Measurements from ENCODE around the gene DAD1. TPM values are rescaled to one million over a fixed set of nuclear protein-coding genes. Genes with fewer than 3 reads are reported as not detected.
"Not testable (repeated sequence)": the region's sequence is repeated elsewhere in the genome, so short reads cannot be mapped to it uniquely, and the experiment has no call there.

Gene DAD1
- total RNA-seq = 228 and 229 TPM in 2 replicates

DNA sequence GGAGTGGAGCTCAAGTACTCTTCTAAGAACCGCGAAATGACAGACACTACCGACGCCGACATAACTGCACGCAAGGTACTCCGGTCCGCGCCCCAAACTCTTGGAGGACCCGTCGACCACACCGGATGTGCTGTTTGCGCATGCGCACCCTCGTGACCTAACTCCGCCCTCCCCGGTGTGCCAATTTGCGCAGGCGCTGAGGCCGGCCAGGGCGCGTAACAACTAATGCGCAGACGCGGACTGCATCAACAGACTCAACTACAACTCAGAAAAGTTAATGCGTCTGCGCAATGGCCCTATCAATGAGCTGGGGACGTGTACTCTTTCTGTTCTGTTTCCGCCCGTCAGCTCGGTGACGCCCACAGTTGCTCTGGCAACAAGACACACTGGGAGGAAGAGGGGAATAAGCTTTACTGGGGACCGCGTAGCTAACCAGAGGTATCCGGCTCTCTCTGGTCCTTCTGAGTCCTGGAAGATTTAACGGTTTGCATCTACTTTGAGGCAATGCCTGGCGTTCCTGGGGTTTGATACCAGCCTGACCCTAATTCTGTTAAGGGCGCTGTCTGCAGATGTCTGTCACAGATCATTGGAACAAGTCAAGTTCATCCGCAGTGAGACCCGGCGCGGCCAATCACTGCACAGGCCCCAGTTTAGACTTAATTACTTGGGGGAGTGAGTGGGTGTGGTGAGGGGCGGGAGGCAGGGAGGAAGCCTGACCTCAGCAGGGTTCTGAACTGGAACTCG lies at the start of gene DAD1:
Gene DAD1, minus strand, starts transcription at position 129 of the 744 bp plus-strand sequence. Its CDS starts 67 bp downstream, at position 62.
- Mint-ChIP-seq H3K4me1 (ENCODE audit: low read depth) (peaks cover 55% of the 10 kb centered on the region), H3K27me3 (ENCODE audit: insufficient read depth) (no peaks in the 10 kb centered on the region)

GRCh38 chr14:22635980-22636379 lies 47.0 kb upstream of the DAD1 start:
- H3K27ac Mint-ChIP-seq; H3K4me1 Mint-ChIP-seq (ENCODE audit: low read depth); DNase-seq (ENCODE audit: low spot score); H3K4me3 Mint-ChIP-seq; H3K9me3 Mint-ChIP-seq; H3K36me3 Mint-ChIP-seq (ENCODE audit: low read depth); H3K27me3 Mint-ChIP-seq (ENCODE audit: insufficient read depth); intact Hi-C loops (cut with micrococcal nuclease): not testable (repeated sequence)

More for the DNA sequence above, at the start of gene DAD1:
- Mint-ChIP-seq H3K4me3 (peak within 1 kb of the TSS; percentile 91), H3K9me3 (no peaks in the 10 kb centered on the region), H3K27ac (peak within 1 kb of the TSS; percentile 96), H3K36me3 (ENCODE audit: low read depth) (peaks cover 24% of the 10 kb centered on the region)
- DNase-seq (ENCODE audit: low spot score) = peak; percentile 100
- intact Hi-C loops (cut with micrococcal nuclease) = loop anchor here (1.0 to 10.0 kb wide), 14 partner anchors 9 to 1320 kb away; partner anchors contain the start of genes ABHD4, ACIN1, C14orf119 and HAUS4

DNA sequence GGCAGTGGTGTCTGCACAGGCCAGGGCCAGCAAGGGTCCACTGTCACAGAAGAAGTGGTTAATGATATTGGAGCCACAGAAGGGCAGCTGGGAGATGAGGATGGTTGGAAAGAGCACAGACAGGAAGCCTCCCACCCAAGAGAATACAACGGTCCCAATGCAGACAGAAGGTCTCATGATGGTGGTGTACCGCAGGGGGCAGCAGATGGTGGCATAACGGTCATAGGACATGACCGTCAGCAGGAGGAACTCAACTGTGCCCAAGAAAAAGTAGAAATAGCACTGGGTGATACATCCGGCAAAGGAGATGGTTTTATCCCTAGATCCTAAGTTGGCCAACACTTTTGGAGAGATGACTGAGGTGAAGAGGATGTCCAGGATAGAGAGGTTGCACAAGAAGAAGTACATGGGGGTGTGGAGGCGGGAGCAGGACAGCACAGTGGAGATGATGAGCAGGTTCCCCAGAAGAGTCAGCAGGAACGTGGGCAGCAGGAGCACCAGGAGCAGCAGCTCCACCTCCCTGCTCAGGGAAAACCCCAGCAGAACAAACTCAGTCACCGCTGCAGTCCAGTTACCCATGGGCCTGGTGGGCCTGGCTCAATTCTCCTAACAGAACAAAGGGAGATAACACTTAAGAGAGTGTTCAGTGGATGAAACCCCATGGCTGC lies 45.3 kb upstream of the DAD1 start:
- H3K4me3 Mint-ChIP-seq = no peak overlapping the region
- H3K27ac Mint-ChIP-seq = no peak overlapping the region
- peaks cover 1% of the 10 kb centered on the region for H3K36me3 Mint-ChIP-seq (ENCODE audit: low read depth)
- intact Hi-C loops (cut with micrococcal nuclease) = no loop called here
- H3K4me1 Mint-ChIP-seq (ENCODE audit: low read depth) = no peaks in the 10 kb centered on the region
- no peaks in the 10 kb centered on the region for H3K9me3 Mint-ChIP-seq
- H3K27me3 Mint-ChIP-seq (ENCODE audit: insufficient read depth) = peaks cover 8% of the 10 kb centered on the region
- no peak for DNase-seq (ENCODE audit: low spot score)

GRCh38 chr14:22630486-22630885 lies 41.5 kb upstream of the DAD1 start:
- Mint-ChIP-seq H3K9me3 (no peaks in the 10 kb centered on the region), H3K27me3 (ENCODE audit: insufficient read depth) (peaks cover 13% of the 10 kb centered on the region), H3K36me3 (ENCODE audit: low read depth) (no peaks in the 10 kb centered on the region), H3K27ac (no peak overlapping the region), H3K4me1 (ENCODE audit: low read depth) (no peaks in the 10 kb centered on the region), H3K4me3 (no peak overlapping the region)
- DNase-seq (ENCODE audit: low spot score) = no peak
- intact Hi-C loops (cut with micrococcal nuclease) = no loop called here

DNA sequence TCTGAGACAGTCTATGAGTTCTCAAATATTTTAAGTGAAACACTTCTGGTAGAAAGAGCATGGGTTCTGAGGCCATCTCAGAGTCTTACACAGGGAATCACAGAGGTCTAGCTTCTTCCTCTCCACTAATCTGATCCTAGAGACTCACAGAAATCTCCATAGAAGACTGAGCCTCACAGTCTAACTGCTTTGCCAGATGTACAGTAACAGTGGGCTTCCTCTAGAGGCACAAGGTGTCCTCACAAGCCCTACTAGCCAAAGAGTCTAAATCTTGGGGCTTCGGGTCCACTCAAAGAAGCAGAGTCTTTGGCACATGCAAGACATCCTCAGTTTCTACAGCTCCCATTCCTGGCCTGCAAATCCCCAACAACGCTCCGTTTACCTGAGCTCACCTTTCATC lies 41.0 kb upstream of the DAD1 start:
- intact Hi-C loops (cut with micrococcal nuclease) = no loop called here
- no peak for DNase-seq (ENCODE audit: low spot score)
- Mint-ChIP-seq H3K27me3 (ENCODE audit: insufficient read depth) (peaks cover 13% of the 10 kb centered on the region), H3K4me1 (ENCODE audit: low read depth) (no peaks in the 10 kb centered on the region), H3K36me3 (ENCODE audit: low read depth) (no peaks in the 10 kb centered on the region), H3K27ac (no peak overlapping the region), H3K9me3 (no peaks in the 10 kb centered on the region), H3K4me3 (no peak overlapping the region)

- H3K36me3 Mint-ChIP-seq (ENCODE audit: low read depth) = no peaks in the 10 kb centered on the region
- H3K9me3 Mint-ChIP-seq = no peaks in the 10 kb centered on the region
- no peak overlapping the region for H3K27ac Mint-ChIP-seq
- DNase-seq (ENCODE audit: low spot score) = no peak
- no peak overlapping the region for H3K4me3 Mint-ChIP-seq
- peaks cover 13% of the 10 kb centered on the region for H3K27me3 Mint-ChIP-seq (ENCODE audit: insufficient read depth)
- intact Hi-C loops (cut with micrococcal nuclease) = no loop called here
- H3K4me1 Mint-ChIP-seq (ENCODE audit: low read depth) = no peaks in the 10 kb centered on the region
Measured at GRCh38 chr14:22629361-22629760, 40.3 kb upstream of the DAD1 start.

GRCh38 chr14:22627506-22628263 lies 38.7 kb upstream of the DAD1 start:
- Mint-ChIP-seq H3K9me3 (no peaks in the 10 kb centered on the region), H3K36me3 (ENCODE audit: low read depth) (no peaks in the 10 kb centered on the region), H3K4me3 (no peak overlapping the region), H3K27me3 (ENCODE audit: insufficient read depth) (peaks cover 4% of the 10 kb centered on the region), H3K27ac (no peak overlapping the region), H3K4me1 (ENCODE audit: low read depth) (no peaks in the 10 kb centered on the region)
- DNase-seq (ENCODE audit: low spot score) = no peak
- intact Hi-C loops (cut with micrococcal nuclease) = no loop called here

DNA sequence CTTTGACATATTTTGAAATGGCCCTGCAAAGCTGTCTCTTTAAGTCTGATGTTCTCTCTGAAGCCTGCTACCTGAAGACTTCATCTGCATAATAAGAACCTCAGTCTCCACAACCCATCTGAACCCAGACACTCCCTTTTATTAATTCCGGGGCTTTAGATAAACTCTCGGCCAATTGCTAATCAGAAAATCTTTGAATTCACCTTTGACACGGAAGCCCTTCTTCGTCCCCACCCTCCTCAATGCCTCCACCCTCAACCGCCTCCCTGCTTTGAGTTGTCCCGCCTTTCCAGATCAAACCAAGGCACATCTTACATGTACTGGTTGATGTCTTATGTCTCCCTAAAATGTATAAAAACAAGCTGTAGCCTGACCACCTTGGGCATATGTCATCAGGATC lies 37.6 kb upstream of the DAD1 start:
- H3K4me1 Mint-ChIP-seq (ENCODE audit: low read depth) = no peaks in the 10 kb centered on the region
- DNase-seq (ENCODE audit: low spot score) = no peak
- H3K27me3 Mint-ChIP-seq (ENCODE audit: insufficient read depth) = peaks cover 4% of the 10 kb centered on the region
- H3K36me3 Mint-ChIP-seq (ENCODE audit: low read depth) = no peaks in the 10 kb centered on the region
- no peaks in the 10 kb centered on the region for H3K9me3 Mint-ChIP-seq
- intact Hi-C loops (cut with micrococcal nuclease) = no loop called here
- no peak overlapping the region for H3K27ac Mint-ChIP-seq
- no peak overlapping the region for H3K4me3 Mint-ChIP-seq

GRCh38 chr14:22623047-22623446 lies 34.0 kb upstream of the DAD1 start:
- Mint-ChIP-seq H3K36me3 (ENCODE audit: low read depth) (peaks cover 1% of the 10 kb centered on the region), H3K9me3 (no peaks in the 10 kb centered on the region), H3K4me1 (ENCODE audit: low read depth) (no peaks in the 10 kb centered on the region), H3K27me3 (ENCODE audit: insufficient read depth) (peaks cover 4% of the 10 kb centered on the region), H3K4me3 (no peak overlapping the region), H3K27ac (no peak overlapping the region)
- DNase-seq (ENCODE audit: low spot score) = no peak
- intact Hi-C loops (cut with micrococcal nuclease) = no loop called here

- intact Hi-C loops (cut with micrococcal nuclease) = no loop called here
- Mint-ChIP-seq H3K4me1 (ENCODE audit: low read depth) (no peaks in the 10 kb centered on the region), H3K27me3 (ENCODE audit: insufficient read depth) (peaks cover 2% of the 10 kb centered on the region), H3K36me3 (ENCODE audit: low read depth) (peaks cover 1% of the 10 kb centered on the region), H3K27ac (no peak overlapping the region), H3K4me3 (no peak overlapping the region), H3K9me3 (no peaks in the 10 kb centered on the region)
- DNase-seq (ENCODE audit: low spot score) = no peak
Measured at GRCh38 chr14:22622255-22622654, 33.2 kb upstream of the DAD1 start.

DNA sequence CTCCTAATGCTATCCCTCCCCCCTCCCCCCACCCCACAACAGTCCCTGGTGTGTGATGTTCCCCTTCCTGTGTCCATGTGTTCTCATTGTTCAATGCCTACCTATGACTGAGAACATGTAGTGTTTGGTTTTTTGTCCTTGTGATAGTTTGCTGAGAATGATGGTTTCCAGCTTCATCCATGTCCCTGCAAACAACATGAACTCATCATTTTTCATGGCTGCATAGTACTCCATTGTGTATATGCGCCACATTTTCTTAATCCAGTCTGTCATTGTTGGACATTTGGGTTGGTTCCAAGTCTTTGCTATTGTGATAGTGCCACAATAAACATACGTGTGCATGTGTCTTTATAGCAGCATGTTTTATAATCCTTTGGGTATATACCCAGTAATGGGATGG lies 26.7 kb upstream of the DAD1 start:
- intact Hi-C loops (cut with micrococcal nuclease); H3K9me3 Mint-ChIP-seq; DNase-seq (ENCODE audit: low spot score); H3K4me3 Mint-ChIP-seq; H3K27me3 Mint-ChIP-seq (ENCODE audit: insufficient read depth); H3K27ac Mint-ChIP-seq; H3K4me1 Mint-ChIP-seq (ENCODE audit: low read depth): not testable (repeated sequence)
- H3K36me3 Mint-ChIP-seq (ENCODE audit: low read depth) = peaks cover 13% of the 10 kb centered on the region

GRCh38 chr14:22614240-22614799 lies 25.3 kb upstream of the DAD1 start:
- intact Hi-C loops (cut with micrococcal nuclease) = no loop called here
- H3K27me3 Mint-ChIP-seq (ENCODE audit: insufficient read depth) = peaks cover 2% of the 10 kb centered on the region
- DNase-seq (ENCODE audit: low spot score) = no peak

More at GRCh38 chr14:22614240-22614799, 25.3 kb upstream of the DAD1 start:
- no peak overlapping the region for H3K4me3 Mint-ChIP-seq
- peaks cover 22% of the 10 kb centered on the region for H3K36me3 Mint-ChIP-seq (ENCODE audit: low read depth)
- H3K27ac Mint-ChIP-seq = no peak overlapping the region
- H3K4me1 Mint-ChIP-seq (ENCODE audit: low read depth) = no peaks in the 10 kb centered on the region
- H3K9me3 Mint-ChIP-seq = peaks cover 3% of the 10 kb centered on the region

Data from activated T-helper 1 cell treated with anti-CD3 and anti-CD28 coated beads, Interleukin-12 subunit alpha, Interleukin-12 subunit beta, Interleukin-2, Interleukin-4 antibody, amounts not matched to agents 30 ng/mL and 10 ng/mL and 1 ng/mL, durations not matched to agents 14 hours and 24 hours and 36 hours (primary cell).